Naive thymus-derived CD4-positive, alpha-beta T cell (primary cell): ENCODE data around the gene PGRMC2. TPM values are rescaled to one million over a fixed set of nuclear protein-coding genes. Genes with fewer than 3 reads are reported as not detected.

Source experiments
- ATAC-seq: fragments of 150-1000 bp; cut with Tn5 transposase; 2 replicates; pipeline ENCODE4 v1.10.0; 2021; ENCODE audit warnings: mild to moderate bottlenecking, moderate library complexity
- CTCF ChIA-PET: fragments of 350-600 bp; sonication (Branson Sonifier 250); formaldehyde crosslinking; loops from one replicate; lab custom pipeline; 2021; ENCODE audit warnings: antibody characterized with exemption; lab: Charles Lee
- POLR2A ChIA-PET: fragments of 350-600 bp; sonication (Branson Sonifier 250); formaldehyde crosslinking; loops from one replicate; lab custom pipeline; 2021; ENCODE audit warnings: antibody characterized with exemption, inconsistent platforms; lab: Charles Lee
- DNase-seq, 9 donors: peaks; one replicate each; pipeline versions ENCODE4 v3.0.0 to v3.0.0-alpha.2; 2020 to 2022; ENCODE audit warnings: mixed read lengths in 1 of 9
- H3K27ac ChIP-seq: one replicate; pipeline ENCODE4 v1.7.0; 2013; ENCODE audit warnings: mild to moderate bottlenecking, low read depth, low read length, moderate library complexity
- H3K27me3 ChIP-seq, 2 donors: one replicate each; pipeline ENCODE4 v1.7.0; 2013; ENCODE audit warnings: low read length in 2 of 2, mild to moderate bottlenecking in 2 of 2, moderate library complexity in 2 of 2; ENCODE audit not compliant: control insufficient read depth in 2 of 2, insufficient read depth in 2 of 2
- H3K36me3 ChIP-seq, 3 experiments: 1 replicate in 2 of 3; 2 replicates in 1 of 3; pipeline ENCODE4 v1.7.0; 2013; ENCODE audit warnings: low read length in 3 of 3, mild to moderate bottlenecking in 3 of 3, moderate library complexity in 1 of 3; ENCODE audit not compliant: insufficient read depth in 3 of 3, control insufficient read depth in 2 of 3
- H3K4me1 ChIP-seq, 2 donors: one replicate each; pipeline ENCODE4 v1.7.0; 2013; ENCODE audit warnings: low read length in 2 of 2, mild to moderate bottlenecking in 2 of 2, moderate library complexity in 1 of 2; ENCODE audit not compliant: control insufficient read depth in 2 of 2, insufficient read depth in 2 of 2
- H3K4me3 ChIP-seq: 2 replicates; pipeline ENCODE4 v1.7.0; 2013; ENCODE audit warnings: mild to moderate bottlenecking, low read length
- H3K9me3 ChIP-seq, 3 experiments: 1 replicate in 2 of 3; 2 replicates in 1 of 3; pipeline ENCODE4 v1.7.0; 2013; ENCODE audit warnings: low read length in 3 of 3; ENCODE audit not compliant: control insufficient read depth in 2 of 3
- H3K27ac Mint-ChIP-seq, 9 donors: one replicate each; pipeline ENCODE4 v1.8.0; 2020 to 2022; ENCODE audit warnings: mixed read lengths in 9 of 9, mild to moderate bottlenecking in 8 of 9, moderate library complexity in 5 of 9, inconsistent platforms in 2 of 9
- H3K27me3 Mint-ChIP-seq, 5 donors: one replicate each; pipeline ENCODE4 v1.8.0; 2021 to 2022; ENCODE audit warnings: mixed read lengths in 5 of 5, mild to moderate bottlenecking in 1 of 5
- H3K36me3 Mint-ChIP-seq, 5 donors: one replicate each; pipeline ENCODE4 v1.8.0; 2020 to 2022; ENCODE audit warnings: mixed read lengths in 5 of 5, mild to moderate bottlenecking in 3 of 5, inconsistent platforms in 1 of 5
- H3K4me1 Mint-ChIP-seq, 7 donors: one replicate each; pipeline ENCODE4 v1.8.0; 2020 to 2022; ENCODE audit warnings: mixed read lengths in 7 of 7, mild to moderate bottlenecking in 3 of 7, inconsistent platforms in 1 of 7
- H3K4me3 Mint-ChIP-seq, 10 donors: one replicate each; pipeline ENCODE4 v1.8.0; 2020 to 2022; ENCODE audit warnings: mild to moderate bottlenecking in 10 of 10, mixed read lengths in 10 of 10, moderate library complexity in 6 of 10, inconsistent platforms in 2 of 10
- H3K9me3 Mint-ChIP-seq, 11 donors: one replicate each; pipeline ENCODE4 v1.8.0; 2020 to 2022; ENCODE audit warnings: mixed read lengths in 11 of 11, mild to moderate bottlenecking in 4 of 11, inconsistent platforms in 1 of 11, moderate library complexity in 1 of 11
- intact Hi-C, 2 donors: fragments of 100-400 bp; cut with micrococcal nuclease; formaldehyde crosslinking; loops; one replicate each; pipeline ENCODE4 v1.15.1; 2023
- polyA plus RNA-seq, 2 donors: library from polyadenylated mRNA; unstranded; fragments of 300-500 nt; fragmentation: Illumina TruSeq; gene quantifications; one replicate each; pipeline ENCODE4 v1.2.3, GENCODE V29; 2021
- total RNA-seq, 6 experiments: library from RNA in 5 of 6; stranded (reverse) in 5 of 6; gene quantifications; 1 replicate in 5 of 6; 2 replicates in 1 of 6; pipeline ENCODE4 v1.2.3 and lab custom pipeline; 2021 to 2026

Gene PGRMC2
- total RNA-seq (10 to 100 TPM; 35.3 to 65.6 (median 49.2) TPM), polyA plus RNA-seq (10 to 100 TPM; 17.4 to 23.7 TPM), total RNA-seq (lab: John Stamatoyannopoulos, UW) (48.6 reads per million, percentile 70 among the genes with 10 or more reads in this experiment)

GRCh38 chr4:128287141-128287870 lies at the start of gene PGRMC2:
TSS of gene PGRMC2 (minus strand) at chr4:128287813. CDS start at chr4:128287790, 23 bp downstream.
- no peaks in the 10 kb centered on the region for H3K9me3 Mint-ChIP-seq
- peak within 1 kb of the TSS; percentile 98 for H3K27ac ChIP-seq
- intact Hi-C loops = loop anchor here (1.0 to 5.0 kb wide), 9 partner anchors 15 to 809 kb away; partner anchors contain the start of genes C4orf33 (in 1 of the 2), HSPA4L (in 1 of the 2), LARP1B (in 1 of the 2) and SCLT1 (in 1 of the 2)
- H3K4me1 Mint-ChIP-seq = peaks cover 28 to 57% (median 54%) of the 10 kb centered on the region in 7 donors
- peak within 1 kb of the TSS; percentile 88 for H3K4me3 ChIP-seq
- peak in 1 of 9 donors; percentile 19 for DNase-seq
- H3K9me3 ChIP-seq = no peaks in the 10 kb centered on the region
- no peaks in the 10 kb centered on the region for H3K36me3 ChIP-seq
- POLR2A ChIA-PET = interaction anchor here (0.6 to 3.3 kb wide), 7 partner anchors 16 to 806 kb away, joined by 3 to 13 read pairs (median 4); partner anchors contain the start of genes ABHD18, JADE1, LARP1B and MFSD8
- peaks cover 12 to 25% of the 10 kb centered on the region in 2 donors for H3K4me1 ChIP-seq
- H3K27ac Mint-ChIP-seq = peak within 1 kb of the TSS; percentile 82 to 99 (median 96)
- H3K4me3 Mint-ChIP-seq = peak within 1 kb of the TSS; percentile 81 to 98 (median 87)
- no peak for ATAC-seq
- CTCF ChIA-PET = no interaction called here
- H3K27me3 Mint-ChIP-seq = no peaks in the 10 kb centered on the region
- peaks cover 0 to 17% (median 9%) of the 10 kb centered on the region in 5 donors for H3K36me3 Mint-ChIP-seq
- no peaks in the 10 kb centered on the region for H3K27me3 ChIP-seq

- ATAC-seq (no peak), DNase-seq (no peak)
- Mint-ChIP-seq H3K4me3 (no peak overlapping the region), H3K27ac (no peak overlapping the region), H3K9me3 (peaks cover 0 to 5% (median 0%) of the 10 kb centered on the region in 11 donors), H3K36me3 (peaks cover 0 to 19% (median 10%) of the 10 kb centered on the region in 5 donors), H3K27me3 (no peaks in the 10 kb centered on the region), H3K4me1 (peaks cover 0 to 1% (median 0%) of the 10 kb centered on the region in 7 donors)
- no peak overlapping the region for H3K4me3 ChIP-seq
- intact Hi-C loops = no loop called here
- ChIA-PET POLR2A (no interaction called here), CTCF (no interaction called here)
- no peaks in the 10 kb centered on the region for H3K27me3 ChIP-seq
- H3K4me1 ChIP-seq = no peaks in the 10 kb centered on the region
- H3K27ac ChIP-seq = no peak overlapping the region
- no peaks in the 10 kb centered on the region for H3K9me3 ChIP-seq
- no peaks in the 10 kb centered on the region for H3K36me3 ChIP-seq
These were observed 47.9 kb upstream of the PGRMC2 start for GRCh38 chr4:128335541-128335940.

- ChIA-PET POLR2A (no interaction called here), CTCF (no interaction called here)
- Histone ChIP-seq H3K36me3 (no peaks in the 10 kb centered on the region), H3K27me3 (no peaks in the 10 kb centered on the region), H3K9me3 (no peaks in the 10 kb centered on the region), H3K4me3 (no peak overlapping the region), H3K27ac (no peak overlapping the region), H3K4me1 (no peaks in the 10 kb centered on the region)
- H3K9me3 Mint-ChIP-seq = peaks cover 0 to 5% (median 0%) of the 10 kb centered on the region in 11 donors
- H3K27me3 Mint-ChIP-seq = no peaks in the 10 kb centered on the region
- H3K27ac Mint-ChIP-seq = no peak overlapping the region
- H3K4me1 Mint-ChIP-seq = peaks cover 0 to 1% (median 0%) of the 10 kb centered on the region in 7 donors
- H3K4me3 Mint-ChIP-seq = no peak overlapping the region
- DNase-seq (no peak), ATAC-seq (no peak)
- peaks cover 0 to 22% (median 10%) of the 10 kb centered on the region in 5 donors for H3K36me3 Mint-ChIP-seq
- intact Hi-C loops = no loop called here
These were observed 46.6 kb upstream of the PGRMC2 start for GRCh38 chr4:128334256-128334655.

- H3K9me3 ChIP-seq = no peaks in the 10 kb centered on the region
- POLR2A ChIA-PET = no interaction called here
- H3K27me3 ChIP-seq = no peaks in the 10 kb centered on the region
- intact Hi-C loops = no loop called here
- peaks cover 0 to 1% (median 0%) of the 10 kb centered on the region in 7 donors for H3K4me1 Mint-ChIP-seq
- CTCF ChIA-PET = interaction anchor here (0.6 kb wide), 1 partner anchor 73 kb away, joined by 3 read pairs; no protein-coding TSS in a partner anchor
- H3K4me3 Mint-ChIP-seq = no peak overlapping the region
- H3K27me3 Mint-ChIP-seq = no peaks in the 10 kb centered on the region
- no peaks in the 10 kb centered on the region for H3K36me3 ChIP-seq
- DNase-seq = no peak
- H3K9me3 Mint-ChIP-seq = peaks cover 0 to 5% (median 0%) of the 10 kb centered on the region in 11 donors
- H3K36me3 Mint-ChIP-seq = peaks cover 0 to 26% (median 10%) of the 10 kb centered on the region in 5 donors
- no peaks in the 10 kb centered on the region for H3K4me1 ChIP-seq
- H3K27ac ChIP-seq = no peak overlapping the region
- H3K27ac Mint-ChIP-seq = no peak overlapping the region
- no peak overlapping the region for H3K4me3 ChIP-seq
- ATAC-seq = no peak
These were observed 45.9 kb upstream of the PGRMC2 start for GRCh38 chr4:128333309-128334018.

GRCh38 chr4:128332081-128332480 lies 44.5 kb upstream of the PGRMC2 start:
- Mint-ChIP-seq H3K9me3 (peaks cover 0 to 5% (median 0%) of the 10 kb centered on the region in 11 donors), H3K36me3 (peaks cover 0 to 38% (median 15%) of the 10 kb centered on the region in 5 donors), H3K27me3 (no peaks in the 10 kb centered on the region), H3K4me1 (peaks cover 0 to 1% (median 0%) of the 10 kb centered on the region in 7 donors), H3K27ac (no peak overlapping the region), H3K4me3 (no peak overlapping the region)
- no peak for ATAC-seq
- H3K9me3 ChIP-seq = no peaks in the 10 kb centered on the region
- H3K4me1 ChIP-seq = no peaks in the 10 kb centered on the region
- intact Hi-C loops = no loop called here
- no peaks in the 10 kb centered on the region for H3K27me3 ChIP-seq
- no peak overlapping the region for H3K27ac ChIP-seq
- no peaks in the 10 kb centered on the region for H3K36me3 ChIP-seq
- no peak for DNase-seq
- ChIA-PET POLR2A (no interaction called here), CTCF (no interaction called here)
- no peak overlapping the region for H3K4me3 ChIP-seq

GRCh38 chr4:128329638-128330037 lies 42.0 kb upstream of the PGRMC2 start:
- CTCF ChIA-PET = no interaction called here
- ATAC-seq = no peak
- no peak overlapping the region for H3K27ac Mint-ChIP-seq

More at GRCh38 chr4:128329638-128330037, 42.0 kb upstream of the PGRMC2 start:
- H3K4me1 Mint-ChIP-seq = peaks cover 0 to 1% (median 0%) of the 10 kb centered on the region in 7 donors
- DNase-seq = no peak
- POLR2A ChIA-PET = no interaction called here
- no peaks in the 10 kb centered on the region for H3K27me3 Mint-ChIP-seq
- no peaks in the 10 kb centered on the region for H3K27me3 ChIP-seq
- intact Hi-C loops = no loop called here
- H3K4me3 Mint-ChIP-seq = no peak overlapping the region
- H3K9me3 ChIP-seq = no peaks in the 10 kb centered on the region
- H3K9me3 Mint-ChIP-seq = peaks cover 0 to 5% (median 0%) of the 10 kb centered on the region in 11 donors
- H3K27ac ChIP-seq = no peak overlapping the region
- no peaks in the 10 kb centered on the region for H3K36me3 ChIP-seq
- peaks cover 0 to 37% (median 11%) of the 10 kb centered on the region in 5 donors for H3K36me3 Mint-ChIP-seq
- no peaks in the 10 kb centered on the region for H3K4me1 ChIP-seq
- no peak overlapping the region for H3K4me3 ChIP-seq
